Spleen (tissue), 11 donors: ENCODE results near the gene CADM2. TPM values are rescaled to one million over a fixed set of nuclear protein-coding genes. Genes with fewer than 3 reads are reported as not detected.

ENCODE experiments used
- DNase-seq: peaks from one replicate; pipeline ENCODE4 v3.0.0-alpha.2; 2020
- H3K27ac ChIP-seq, 8 donors: fragments of 200-600 bp; sonication (generic) in 7 of 8; 1 replicate in 4 of 8; 2 replicates in 4 of 8; pipeline versions ENCODE4 v1.5.0 to v1.8.0; 2016 to 2021; ENCODE audit warnings: inconsistent platforms in 4 of 8, mild to moderate bottlenecking in 4 of 8, moderate library complexity in 1 of 8
- H3K27me3 ChIP-seq, 7 donors: fragments of 200-600 bp; sonication (generic) in 6 of 7; replicated peaks in 1 of 7; 1 replicate in 4 of 7; 2 replicates in 3 of 7; pipeline versions ENCODE4 v1.5.0 to v1.8.0; 2016 to 2021; ENCODE audit warnings: inconsistent platforms in 3 of 7, mild to moderate bottlenecking in 1 of 7
- H3K36me3 ChIP-seq, 6 donors: fragments of 200-600 bp; sonication (generic) in 5 of 6; 1 replicate in 4 of 6; 2 replicates in 2 of 6; pipeline versions ENCODE4 v1.5.0 to v1.8.0; 2016 to 2021; ENCODE audit warnings: inconsistent platforms in 2 of 6
- H3K4me1 ChIP-seq, 6 donors: fragments of 200-600 bp; sonication (generic) in 5 of 6; 1 replicate in 3 of 6; 2 replicates in 3 of 6; pipeline versions ENCODE4 v1.5.0 to v1.8.0; 2016 to 2021; ENCODE audit warnings: inconsistent platforms in 3 of 6
- H3K4me3 ChIP-seq, 8 donors: fragments of 200-600 bp; sonication (generic) in 7 of 8; 1 replicate in 4 of 8; 2 replicates in 4 of 8; pipeline versions ENCODE4 v1.5.0 to v1.8.0; 2016 to 2021; ENCODE audit warnings: inconsistent platforms in 4 of 8, mild to moderate bottlenecking in 4 of 8, moderate library complexity in 2 of 8
- H3K9me3 ChIP-seq, 8 donors: fragments of 200-600 bp; sonication (generic) in 7 of 8; 1 replicate in 4 of 8; 2 replicates in 4 of 8; pipeline versions ENCODE4 v1.5.0 to v1.8.0; 2016 to 2021; ENCODE audit warnings: inconsistent platforms in 4 of 8
- POLR2A ChIP-seq, 3 donors: fragments of 450-650 bp; IDR thresholded peaks; one replicate each; pipeline ENCODE4 v1.5.1; 2017; ENCODE audit warnings: antibody characterized with exemption in 3 of 3, mild to moderate bottlenecking in 1 of 3
- POLR2AphosphoS5 ChIP-seq, 3 donors: sonication (generic); formaldehyde crosslinking; IDR thresholded peaks; one replicate each; pipeline ENCODE4 v1.5.1; 2017; ENCODE audit warnings: antibody characterized with exemption in 3 of 3
- WGBS, 5 donors: extraction: QIAGEN DNeasy Blood & Tissue Kit in 3 of 5; methylation state at CpG; one replicate each; pipeline versions ENCODE4 v1.1.5 to v1.1.7; 2013 to 2018; 5-methylcytosine and 5-hydroxymethylcytosine counted together
- intact Hi-C: fragments of 100-400 bp; cut with DNase I; formaldehyde crosslinking; loops from one replicate; pipeline ENCODE4 v1.15.0; 2023; ENCODE audit warnings: low total_unique reads
- polyA plus RNA-seq, 3 donors: library from polyadenylated mRNA; stranded (reverse); fragments of 200-250 nt; gene quantifications; one replicate each; pipeline ENCODE4 v1.2.1, GENCODE V29; 2013
- total RNA-seq, 7 donors: library from RNA; depleted of rRNA in 3 of 7; stranded (reverse); fragments of >200 nt in 3 of 7; fragmentation: NEBNext Ultra II Directional in 4 of 7; extraction: Animal tissue kit (Norgen Biotek cat#: 25700) in 4 of 7; gene quantifications; one replicate each; pipeline versions ENCODE4 v1.1.0 to v1.2.1, GENCODE V29; 2016 to 2021
- TF ChIP-seq, protein P1 (sequence below), 11 experiments: fragments of 200-600 bp in 7 of 11; fragments of 450-650 bp in 4 of 11; sonication (generic) in 4 of 11; IDR thresholded peaks in 8 of 11; conservative IDR thresholded peaks in 3 of 11; 1 replicate in 7 of 11; 2 replicates in 4 of 11; pipeline versions ENCODE4 v1.4.0 to v1.8.0; 2016 to 2021; ENCODE audit warnings: antibody characterized with exemption in 11 of 11, inconsistent platforms in 4 of 11, mild to moderate bottlenecking in 1 of 11
- donor health status: healthy with polysubstance abuse.
- donor health status: DM: no; HTN: no; CAD: no; lungs with moderate emphysema.
- donor health status: DM: no; HTN: no; CAD: no.
- donor health status: Bipolar disorder and iron deficiency.
- donor health status: healthy.
- donor health status: DM: no; HTN: no; CAD: no.
- donor health status: DM: yes; HTN: yes; CAD: no.

The CADM2 gene
- total and polyA plus RNA-seq, 10 donors: 0.03 to 4.0 (median 1.0) TPM; not detected in 1

DNA sequence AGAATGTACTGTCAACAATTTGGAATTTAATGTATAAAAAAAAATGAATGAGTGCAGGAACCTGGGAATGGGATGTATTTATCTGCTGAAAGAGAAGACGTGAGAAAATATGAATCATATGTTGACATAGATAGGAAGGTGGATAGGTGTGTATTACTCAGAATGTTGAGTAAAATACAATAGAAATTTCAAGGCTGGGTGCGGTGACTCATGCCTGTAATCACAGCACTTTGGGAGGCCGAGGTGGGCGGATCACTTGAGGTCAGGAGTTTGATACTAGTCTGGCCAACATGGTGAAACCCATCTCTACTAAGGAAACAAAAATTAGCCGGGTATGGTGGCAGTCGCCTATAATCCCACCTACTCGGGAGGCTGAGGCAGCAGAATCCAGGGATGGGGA, 202.8 kb downstream of the CADM2 start:
- Histone ChIP-seq H3K9me3 (peaks cover 0 to 8% (median 0%) of the 10 kb centered on the region in 8 donors), H3K36me3 (no peaks in the 10 kb centered on the region), H3K4me3 (no peak overlapping the region), H3K4me1 (no peaks in the 10 kb centered on the region), H3K27me3 (no peaks in the 10 kb centered on the region), H3K27ac (no peak overlapping the region)
- 81 to 90% (median 87%) methylated on average over 7 of the region's 7 CpGs for WGBS, 5 donors
- TF ChIP-seq POLR2A (IDR thresholded peaks at IDR 0.05) (no peak), POLR2AphosphoS5 (IDR thresholded peaks at IDR 0.05) (no peak)
- TF ChIP-seq, protein P1, sequence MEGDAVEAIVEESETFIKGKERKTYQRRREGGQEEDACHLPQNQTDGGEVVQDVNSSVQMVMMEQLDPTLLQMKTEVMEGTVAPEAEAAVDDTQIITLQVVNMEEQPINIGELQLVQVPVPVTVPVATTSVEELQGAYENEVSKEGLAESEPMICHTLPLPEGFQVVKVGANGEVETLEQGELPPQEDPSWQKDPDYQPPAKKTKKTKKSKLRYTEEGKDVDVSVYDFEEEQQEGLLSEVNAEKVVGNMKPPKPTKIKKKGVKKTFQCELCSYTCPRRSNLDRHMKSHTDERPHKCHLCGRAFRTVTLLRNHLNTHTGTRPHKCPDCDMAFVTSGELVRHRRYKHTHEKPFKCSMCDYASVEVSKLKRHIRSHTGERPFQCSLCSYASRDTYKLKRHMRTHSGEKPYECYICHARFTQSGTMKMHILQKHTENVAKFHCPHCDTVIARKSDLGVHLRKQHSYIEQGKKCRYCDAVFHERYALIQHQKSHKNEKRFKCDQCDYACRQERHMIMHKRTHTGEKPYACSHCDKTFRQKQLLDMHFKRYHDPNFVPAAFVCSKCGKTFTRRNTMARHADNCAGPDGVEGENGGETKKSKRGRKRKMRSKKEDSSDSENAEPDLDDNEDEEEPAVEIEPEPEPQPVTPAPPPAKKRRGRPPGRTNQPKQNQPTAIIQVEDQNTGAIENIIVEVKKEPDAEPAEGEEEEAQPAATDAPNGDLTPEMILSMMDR (IDR thresholded peaks at IDR 0.05 in 8 of 11, conservative IDR thresholded peaks at IDR 0.05 in 3 of 11): no peak
- no peak for DNase-seq
- intact Hi-C loops: no loop called here

DNA sequence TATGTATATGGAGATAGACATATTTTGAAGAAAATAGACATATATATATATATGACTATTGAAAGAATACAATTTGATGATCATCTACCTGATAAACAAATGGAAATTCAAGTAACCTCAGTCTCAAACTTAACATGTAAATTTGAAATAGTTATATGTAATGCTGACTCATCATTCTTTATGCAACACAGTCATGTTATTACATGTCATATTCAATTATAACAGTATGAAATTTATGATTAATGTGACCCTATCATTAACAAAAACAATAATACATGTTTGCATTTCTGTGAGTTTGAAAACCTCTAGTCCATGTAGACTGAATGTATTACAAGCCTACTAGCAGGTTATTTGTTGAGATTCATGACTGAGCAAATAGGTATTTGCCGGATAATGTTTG, 204.1 kb downstream of the CADM2 start:
- Histone ChIP-seq H3K27ac (no peak overlapping the region), H3K9me3 (peaks cover 0 to 8% (median 0%) of the 10 kb centered on the region in 8 donors), H3K4me3 (no peak overlapping the region), H3K27me3 (no peaks in the 10 kb centered on the region), H3K4me1 (no peaks in the 10 kb centered on the region), H3K36me3 (no peaks in the 10 kb centered on the region)
- 86 to 98% (median 93%) methylated on average over 1 of the region's 1 CpG for WGBS, 5 donors
- no peak for DNase-seq
- no peak for TF ChIP-seq POLR2AphosphoS5 (IDR thresholded peaks at IDR 0.05)
- TF ChIP-seq, protein P1 (IDR thresholded peaks at IDR 0.05 in 8 of 11, conservative IDR thresholded peaks at IDR 0.05 in 3 of 11): no peak
- TF ChIP-seq POLR2A (IDR thresholded peaks at IDR 0.05): no peak
- intact Hi-C loops: no loop called here

DNA sequence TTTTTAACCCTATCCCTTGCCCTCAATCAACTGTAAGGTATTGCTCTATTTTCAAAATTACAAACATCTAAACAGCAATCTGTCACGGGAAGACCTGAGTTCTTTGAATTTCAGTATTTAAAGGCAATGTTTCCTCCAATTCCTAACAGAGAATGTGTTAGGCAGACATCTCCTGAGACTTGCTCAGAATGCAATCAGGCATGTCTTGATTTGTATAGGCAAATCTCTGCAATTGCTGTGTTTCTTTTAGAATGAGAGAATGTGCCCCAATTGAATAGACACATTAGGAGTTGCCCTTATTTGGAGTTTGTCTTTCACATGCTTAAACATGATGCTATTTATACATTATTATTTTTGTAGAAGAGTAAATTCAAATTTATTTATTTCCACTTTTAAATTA, 205.6 kb downstream of the CADM2 start:
- H3K4me1 ChIP-seq: no peaks in the 10 kb centered on the region
- 71 to 97% (median 83%) methylated on average over 1 of the region's 1 CpG for WGBS, 5 donors
- H3K36me3 ChIP-seq: no peaks in the 10 kb centered on the region
- TF ChIP-seq POLR2AphosphoS5 (IDR thresholded peaks at IDR 0.05): no peak
- TF ChIP-seq, protein P1 (IDR thresholded peaks at IDR 0.05 in 8 of 11, conservative IDR thresholded peaks at IDR 0.05 in 3 of 11): no peak
- TF ChIP-seq POLR2A (IDR thresholded peaks at IDR 0.05): no peak
- peaks cover 0 to 2% (median 0%) of the 10 kb centered on the region in 8 donors for H3K9me3 ChIP-seq
- intact Hi-C loops: no loop called here
- no peak for DNase-seq
- no peak overlapping the region for H3K27ac ChIP-seq
- H3K4me3 ChIP-seq: no peak overlapping the region
- H3K27me3 ChIP-seq: no peaks in the 10 kb centered on the region

DNA sequence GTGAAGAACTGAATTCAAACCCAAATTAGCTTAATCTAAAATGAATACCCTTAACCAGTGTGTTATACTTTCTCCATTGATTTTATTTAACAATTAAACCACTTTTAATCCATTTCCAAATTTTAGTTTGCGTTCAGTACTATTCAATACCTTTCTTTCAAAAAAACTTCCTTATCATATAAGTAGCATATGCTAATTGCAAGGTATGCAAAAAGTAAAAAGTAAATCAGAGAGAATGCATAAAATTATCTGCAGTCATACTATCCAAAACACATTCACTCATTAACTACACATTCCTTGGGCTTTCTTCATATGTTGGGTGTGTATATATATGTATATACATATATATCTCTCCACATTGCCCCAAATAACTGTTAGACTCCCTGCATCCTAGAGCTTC, 208.8 kb downstream of the CADM2 start:
- intact Hi-C loops: no loop called here
- 91 to 97% (median 92%) methylated on average over 1 of the region's 1 CpG for WGBS, 5 donors
- Histone ChIP-seq H3K27ac (no peak overlapping the region), H3K27me3 (no peaks in the 10 kb centered on the region), H3K9me3 (no peaks in the 10 kb centered on the region), H3K4me3 (no peak overlapping the region), H3K4me1 (no peaks in the 10 kb centered on the region), H3K36me3 (no peaks in the 10 kb centered on the region)
- DNase-seq: no peak
- TF ChIP-seq POLR2A (IDR thresholded peaks at IDR 0.05) (no peak), POLR2AphosphoS5 (IDR thresholded peaks at IDR 0.05) (no peak)
- TF ChIP-seq, protein P1 (IDR thresholded peaks at IDR 0.05 in 8 of 11, conservative IDR thresholded peaks at IDR 0.05 in 3 of 11): no peak
